Aorta (tissue), 5 donors: ENCODE data around the gene HOMER2. TPM values are rescaled to one million over a fixed set of nuclear protein-coding genes. Genes with fewer than 3 reads are reported as not detected.
"Not testable (repeated sequence)": the region's sequence is repeated elsewhere in the genome, so short reads cannot be mapped to it uniquely, and the experiment has no call there.

Source experiments
- ATAC-seq: fragments of 200-7000 bp; cut with Tn5 transposase; one replicate; pipeline ENCODE4 v1.9.1; 2022; ENCODE audit warnings: moderate library complexity; ENCODE audit not compliant: low FRiP score
- DNase-seq, 2 donors: peaks; one replicate each; pipeline ENCODE4 v3.0.0-alpha.2; 2020
- H3K27ac ChIP-seq, 2 donors: one replicate each; pipeline ENCODE4 v1.5.1; 2013; ENCODE audit warnings: low read length in 2 of 2, mild to moderate bottlenecking in 2 of 2, moderate library complexity in 2 of 2, control low read depth in 1 of 2, inconsistent platforms in 1 of 2, low read depth in 1 of 2
- H3K27me3 ChIP-seq, 2 donors: one replicate each; pipeline ENCODE4 v1.6.1; 2013; ENCODE audit warnings: control low read depth in 1 of 2, low read length in 1 of 2, mild to moderate bottlenecking in 1 of 2, moderate library complexity in 1 of 2; ENCODE audit not compliant: insufficient read depth in 2 of 2, control insufficient read depth in 1 of 2
- H3K36me3 ChIP-seq, 2 donors: one replicate each; pipeline ENCODE4 v1.6.1; 2013; ENCODE audit warnings: control low read depth in 1 of 2, low read length in 1 of 2, mild to moderate bottlenecking in 1 of 2; ENCODE audit not compliant: insufficient read depth in 2 of 2, control insufficient read depth in 1 of 2
- H3K4me1 ChIP-seq, 2 donors: one replicate each; pipeline ENCODE4 v1.6.1; 2013; ENCODE audit warnings: low read length in 2 of 2, control low read depth in 1 of 2, mild to moderate bottlenecking in 1 of 2, moderate library complexity in 1 of 2; ENCODE audit not compliant: insufficient read depth in 2 of 2, control insufficient read depth in 1 of 2
- H3K4me3 ChIP-seq, 2 donors: one replicate each; pipeline ENCODE4 v1.5.1; 2013; ENCODE audit warnings: low read length in 2 of 2, control low read depth in 1 of 2, mild to moderate bottlenecking in 1 of 2
- H3K9me3 ChIP-seq: one replicate; pipeline ENCODE4 v1.6.1; 2013; ENCODE audit warnings: mild to moderate bottlenecking, low read length; ENCODE audit not compliant: control insufficient read depth
- WGBS, 2 donors: extraction: QIAGEN DNeasy Blood & Tissue Kit; methylation state at CpG; one replicate each; pipeline ENCODE4 v1.1.7; 2013; 5-methylcytosine and 5-hydroxymethylcytosine counted together
- intact Hi-C, 2 donors: fragments of 100-400 bp; cut with DNase I; formaldehyde crosslinking; loops; one replicate each; pipeline versions ENCODE4 v1.14.2 to v1.15.0; 2022
- polyA plus RNA-seq, 2 donors: library from polyadenylated mRNA; stranded (reverse); fragments of 200-250 nt; gene quantifications; one replicate each; pipeline ENCODE4 v1.2.3, GENCODE V29; 2013
- total RNA-seq, 2 donors: library from RNA; stranded (reverse); fragmentation: NEBNext Ultra II Directional; extraction: Animal tissue kit (Norgen Biotek cat#: 25700); gene quantifications; one replicate each; pipeline ENCODE4 v1.2.1, GENCODE V29; 2021
- donor health status: healthy with polysubstance abuse.
- donor health status: Bipolar disorder and iron deficiency.
- donor health status: DM: no; HTN: no; CAD: no.
- donor health status: DM: no; HTN: no; CAD: no.
- donor health status: DM: yes; HTN: yes; CAD: no.

Gene HOMER2
- total and polyA plus RNA-seq, 4 donors = 0.50 to 7.1 (median 2.3) TPM

GRCh38 chr15:82873000-82873680 lies 79.4 kb downstream of the HOMER2 start:
- Histone ChIP-seq H3K4me1 (no peaks in the 10 kb centered on the region), H3K4me3 (no peak overlapping the region), H3K9me3 (peaks cover 1% of the 10 kb centered on the region), H3K27ac (no peak overlapping the region), H3K27me3 (no peaks in the 10 kb centered on the region), H3K36me3 (peaks cover 0 to 3% of the 10 kb centered on the region in 2 donors)
- WGBS, 2 donors = 79% methylated on average over 7 of the region's 7 CpGs
- intact Hi-C loops = no loop called here
- DNase-seq = no peak
- ATAC-seq = no peak

- Histone ChIP-seq H3K27ac (no peak overlapping the region), H3K4me3 (no peak overlapping the region), H3K27me3 (no peaks in the 10 kb centered on the region), H3K4me1 (no peaks in the 10 kb centered on the region), H3K36me3 (peaks cover 0 to 3% of the 10 kb centered on the region in 2 donors), H3K9me3 (peaks cover 1% of the 10 kb centered on the region)
- DNase-seq (no peak), ATAC-seq (no peak)
- WGBS, 2 donors = 87 to 88% methylated on average over 7 of the region's 7 CpGs
- intact Hi-C loops = no loop called here
Observed at GRCh38 chr15:82871832-82872484, 80.6 kb downstream of the HOMER2 start.

GRCh38 chr15:82871358-82871757 lies 81.2 kb downstream of the HOMER2 start:
- ATAC-seq (no peak), DNase-seq (no peak)
- no peaks in the 10 kb centered on the region for H3K27me3 ChIP-seq
- H3K36me3 ChIP-seq = peaks cover 0 to 3% of the 10 kb centered on the region in 2 donors
- no peak overlapping the region for H3K4me3 ChIP-seq
- 49 to 53% methylated on average over 5 of the region's 5 CpGs for WGBS, 2 donors
- peaks cover 1% of the 10 kb centered on the region for H3K9me3 ChIP-seq
- H3K27ac ChIP-seq = no peak overlapping the region
- no peaks in the 10 kb centered on the region for H3K4me1 ChIP-seq
- intact Hi-C loops = no loop called here

- DNase-seq (no peak), ATAC-seq (no peak)
- no peak overlapping the region for H3K4me3 ChIP-seq
- no peaks in the 10 kb centered on the region for H3K4me1 ChIP-seq
- 59 to 60% methylated on average over 7 of the region's 7 CpGs for WGBS, 2 donors
- intact Hi-C loops = no loop called here
- no peaks in the 10 kb centered on the region for H3K27me3 ChIP-seq
- peaks cover 1% of the 10 kb centered on the region for H3K9me3 ChIP-seq
- no peak overlapping the region for H3K27ac ChIP-seq
- peaks cover 0 to 3% of the 10 kb centered on the region in 2 donors for H3K36me3 ChIP-seq
Observed at GRCh38 chr15:82870727-82871320, 81.7 kb downstream of the HOMER2 start.

GRCh38 chr15:82865981-82866380 lies 86.5 kb downstream of the HOMER2 start:
- H3K9me3 ChIP-seq, intact Hi-C loops, ATAC-seq, H3K27ac ChIP-seq, H3K4me1 ChIP-seq, H3K36me3 ChIP-seq, DNase-seq, H3K27me3 ChIP-seq, H3K4me3 ChIP-seq: not testable (repeated sequence)
- 78 to 88% methylated on average over 3 of the region's 3 CpGs for WGBS, 2 donors

- ATAC-seq, H3K4me1 ChIP-seq, H3K4me3 ChIP-seq, H3K36me3 ChIP-seq, H3K27me3 ChIP-seq, H3K9me3 ChIP-seq, DNase-seq, intact Hi-C loops, H3K27ac ChIP-seq: not testable (repeated sequence)
- 60 to 65% methylated on average over 4 of the region's 4 CpGs for WGBS, 2 donors
Observed at GRCh38 chr15:82865581-82865980, 86.9 kb downstream of the HOMER2 start.

- whole genome bisulfite sequencing, 2 donors = 83 to 93% methylated on average over 2 of the region's 2 CpGs
- Histone ChIP-seq H3K4me1 (no peaks in the 10 kb centered on the region), H3K27ac (no peak overlapping the region), H3K4me3 (no peak overlapping the region), H3K27me3 (no peaks in the 10 kb centered on the region), H3K9me3 (no peaks in the 10 kb centered on the region), H3K36me3 (no peaks in the 10 kb centered on the region)
- ATAC-seq (no peak), DNase-seq (no peak)
- intact Hi-C loops = no loop called here
Observed at GRCh38 chr15:82864967-82865366, 87.6 kb downstream of the HOMER2 start.

GRCh38 chr15:82862886-82863285 lies 89.6 kb downstream of the HOMER2 start:
- H3K4me3 ChIP-seq = no peak overlapping the region
- 76 to 83% methylated on average over 6 of the region's 6 CpGs for WGBS, 2 donors
- intact Hi-C loops = no loop called here
- no peak for DNase-seq
- H3K27me3 ChIP-seq = no peaks in the 10 kb centered on the region
- no peaks in the 10 kb centered on the region for H3K4me1 ChIP-seq
- no peak overlapping the region for H3K27ac ChIP-seq
- no peaks in the 10 kb centered on the region for H3K36me3 ChIP-seq
- H3K9me3 ChIP-seq = no peaks in the 10 kb centered on the region
- ATAC-seq = no peak

GRCh38 chr15:82858932-82859331 lies 93.6 kb downstream of the HOMER2 start:
- Histone ChIP-seq H3K36me3 (no peaks in the 10 kb centered on the region), H3K4me1 (no peaks in the 10 kb centered on the region), H3K27me3 (no peaks in the 10 kb centered on the region), H3K27ac (no peak overlapping the region), H3K9me3 (no peaks in the 10 kb centered on the region), H3K4me3 (no peak overlapping the region)
- no peak for DNase-seq
- ATAC-seq = no peak
- WGBS, 2 donors = 92 to 93% methylated on average over 11 of the region's 11 CpGs
- intact Hi-C loops = no loop called here
